ENCODE results near the gene SF1.

Gene SF1

GRCh38 chr11:64754919-64755662, 23.3 kb downstream of the SF1 start:
- DNase-seq (ENCODE audit: low read depth), result no peak
- H3K4me3 ChIP-seq (ENCODE audit: low read depth, low read length), result no peak overlapping the region
- TF ChIP-seq, protein P1, sequence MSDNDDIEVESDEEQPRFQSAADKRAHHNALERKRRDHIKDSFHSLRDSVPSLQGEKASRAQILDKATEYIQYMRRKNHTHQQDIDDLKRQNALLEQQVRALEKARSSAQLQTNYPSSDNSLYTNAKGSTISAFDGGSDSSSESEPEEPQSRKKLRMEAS (IDR thresholded peaks at IDR 0.05; ENCODE audit: low read depth, low read length), result no peak
- TF ChIP-seq, protein P2, sequence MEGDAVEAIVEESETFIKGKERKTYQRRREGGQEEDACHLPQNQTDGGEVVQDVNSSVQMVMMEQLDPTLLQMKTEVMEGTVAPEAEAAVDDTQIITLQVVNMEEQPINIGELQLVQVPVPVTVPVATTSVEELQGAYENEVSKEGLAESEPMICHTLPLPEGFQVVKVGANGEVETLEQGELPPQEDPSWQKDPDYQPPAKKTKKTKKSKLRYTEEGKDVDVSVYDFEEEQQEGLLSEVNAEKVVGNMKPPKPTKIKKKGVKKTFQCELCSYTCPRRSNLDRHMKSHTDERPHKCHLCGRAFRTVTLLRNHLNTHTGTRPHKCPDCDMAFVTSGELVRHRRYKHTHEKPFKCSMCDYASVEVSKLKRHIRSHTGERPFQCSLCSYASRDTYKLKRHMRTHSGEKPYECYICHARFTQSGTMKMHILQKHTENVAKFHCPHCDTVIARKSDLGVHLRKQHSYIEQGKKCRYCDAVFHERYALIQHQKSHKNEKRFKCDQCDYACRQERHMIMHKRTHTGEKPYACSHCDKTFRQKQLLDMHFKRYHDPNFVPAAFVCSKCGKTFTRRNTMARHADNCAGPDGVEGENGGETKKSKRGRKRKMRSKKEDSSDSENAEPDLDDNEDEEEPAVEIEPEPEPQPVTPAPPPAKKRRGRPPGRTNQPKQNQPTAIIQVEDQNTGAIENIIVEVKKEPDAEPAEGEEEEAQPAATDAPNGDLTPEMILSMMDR (IDR thresholded peaks at IDR 0.05; ENCODE audit: low read depth, low read length), result no peak
- TF ChIP-seq MYC (IDR thresholded peaks at IDR 0.05; ENCODE audit: low read depth, low read length), result no peak
- no peak for TF ChIP-seq POLR2A (IDR thresholded peaks at IDR 0.05; ENCODE audit: extremely low read depth, insufficient read length)

GRCh38 chr11:64754124-64754918, 24.0 kb downstream of the SF1 start:
- no peak for TF ChIP-seq MYC (IDR thresholded peaks at IDR 0.05; ENCODE audit: low read depth, low read length)
- TF ChIP-seq, protein P1 (IDR thresholded peaks at IDR 0.05; ENCODE audit: low read depth, low read length), result no peak
- no peak for TF ChIP-seq POLR2A (IDR thresholded peaks at IDR 0.05; ENCODE audit: extremely low read depth, insufficient read length)
- TF ChIP-seq, protein P2 (IDR thresholded peaks at IDR 0.05; ENCODE audit: low read depth, low read length), result no peak
- no peak for DNase-seq (ENCODE audit: low read depth)
- no peak overlapping the region for H3K4me3 ChIP-seq (ENCODE audit: low read depth, low read length)

- no peak for TF ChIP-seq MYC (IDR thresholded peaks at IDR 0.05; ENCODE audit: low read depth, low read length)
- TF ChIP-seq, protein P1 (IDR thresholded peaks at IDR 0.05; ENCODE audit: low read depth, low read length), result no peak
- no peak for TF ChIP-seq POLR2A (IDR thresholded peaks at IDR 0.05; ENCODE audit: extremely low read depth, insufficient read length)
- TF ChIP-seq, protein P2 (IDR thresholded peaks at IDR 0.05; ENCODE audit: low read depth, low read length), result no peak
- no peak for DNase-seq (ENCODE audit: low read depth)
- H3K4me3 ChIP-seq (ENCODE audit: low read depth, low read length), result no peak overlapping the region
These were observed 24.8 kb downstream of the SF1 start for GRCh38 chr11:64753380-64754123.

GRCh38 chr11:64753019-64753379, 25.3 kb downstream of the SF1 start:
- no peak overlapping the region for H3K4me3 ChIP-seq (ENCODE audit: low read depth, low read length)
- no peak for DNase-seq (ENCODE audit: low read depth)
- TF ChIP-seq MYC (IDR thresholded peaks at IDR 0.05; ENCODE audit: low read depth, low read length), result no peak
- TF ChIP-seq, protein P2 (IDR thresholded peaks at IDR 0.05; ENCODE audit: low read depth, low read length), result no peak
- TF ChIP-seq, protein P1 (IDR thresholded peaks at IDR 0.05; ENCODE audit: low read depth, low read length), result no peak
- TF ChIP-seq POLR2A (IDR thresholded peaks at IDR 0.05; ENCODE audit: extremely low read depth, insufficient read length), result no peak

GRCh38 chr11:64752175-64752970, 26.0 kb downstream of the SF1 start:
- no peak for DNase-seq (ENCODE audit: low read depth)
- no peak overlapping the region for H3K4me3 ChIP-seq (ENCODE audit: low read depth, low read length)
- no peak for TF ChIP-seq POLR2A (IDR thresholded peaks at IDR 0.05; ENCODE audit: extremely low read depth, insufficient read length)
- TF ChIP-seq, protein P1 (IDR thresholded peaks at IDR 0.05; ENCODE audit: low read depth, low read length), result no peak
- no peak for TF ChIP-seq MYC (IDR thresholded peaks at IDR 0.05; ENCODE audit: low read depth, low read length)
- TF ChIP-seq, protein P2 (IDR thresholded peaks at IDR 0.05; ENCODE audit: low read depth, low read length), result no peak
